PC-9 (cell line): ENCODE results near the gene ADAMTSL5. TPM values are rescaled to one million over a fixed set of nuclear protein-coding genes. Genes with fewer than 3 reads are reported as not detected.

Source experiments
- BruUV-seq: library from RNA; stranded (reverse); fragments of 400-500 nt; replicated peaks from 2 replicates; lab custom pipeline; 2021; lab: Mats Ljungman, UMichigan
- CTCF ChIA-PET: fragments of 300-600 bp; sonication (Branson Sonifier 250); formaldehyde crosslinking; loops from one replicate; lab custom pipeline; 2022; ENCODE audit warnings: antibody characterized with exemption; lab: Charles Lee
- POLR2A ChIA-PET: fragments of 300-600 bp; sonication (Branson Sonifier 250); formaldehyde crosslinking; loops from one replicate; lab custom pipeline; 2022; ENCODE audit warnings: antibody characterized with exemption; ENCODE audit not compliant: unreplicated experiment; lab: Charles Lee
- DNase-seq, 2 experiments: peaks; one replicate each; pipeline versions ENCODE4 v3.0.0 to v3.0.0-alpha.2; 2015 to 2022; ENCODE audit warnings: mixed read lengths in 1 of 2
- H2AFZ ChIP-seq: fragments of 200-600 bp; sonication (generic); 2 replicates; pipeline ENCODE4 v1.8.1; 2017; ENCODE audit warnings: antibody characterized with exemption
- H3F3A ChIP-seq: fragments of 200-600 bp; sonication (generic); 2 replicates; pipeline ENCODE4 v1.8.1; 2017; ENCODE audit warnings: antibody characterized with exemption, mild to moderate bottlenecking, low read depth; ENCODE audit not compliant: insufficient read depth
- H3K27ac ChIP-seq: fragments of 200-600 bp; sonication (generic); 2 replicates; pipeline ENCODE4 v1.6.1; 2016; ENCODE audit warnings: mixed run types
- H3K27me3 ChIP-seq: fragments of 200-600 bp; sonication (generic); 2 replicates; pipeline ENCODE4 v1.6.1; 2016; ENCODE audit warnings: low read depth, mixed run types; ENCODE audit not compliant: insufficient read depth
- H3K36me3 ChIP-seq: fragments of 200-600 bp; sonication (generic); 2 replicates; pipeline ENCODE4 v1.6.1; 2016; ENCODE audit warnings: low read depth, mixed run types
- H3K4me1 ChIP-seq: fragments of 200-600 bp; sonication (generic); replicated peaks from 2 replicates; pipeline ENCODE4 v1.6.1; 2016; ENCODE audit warnings: mixed run types; ENCODE audit not compliant: insufficient read depth
- H3K4me2 ChIP-seq: fragments of 200-600 bp; sonication (generic); 2 replicates; pipeline ENCODE4 v1.6.1; 2017; ENCODE audit warnings: mixed run types
- H3K4me3 ChIP-seq: fragments of 200-600 bp; sonication (generic); 2 replicates; pipeline ENCODE4 v1.6.1; 2016; ENCODE audit warnings: mixed run types
- H3K79me2 ChIP-seq: fragments of 200-600 bp; sonication (generic); 2 replicates; pipeline ENCODE4 v1.6.1; 2017; ENCODE audit warnings: low read depth, mixed run types
- H3K9me2 ChIP-seq: fragments of 200-600 bp; sonication (generic); 2 replicates; pipeline ENCODE4 v1.8.1; 2017; ENCODE audit warnings: mild to moderate bottlenecking; ENCODE audit not compliant: insufficient read depth
- H3K9me3 ChIP-seq: fragments of 200-600 bp; sonication (generic); 2 replicates; pipeline ENCODE4 v1.8.1; 2016; ENCODE audit warnings: low read depth; ENCODE audit not compliant: insufficient read depth
- H4K20me1 ChIP-seq: fragments of 200-600 bp; sonication (generic); 2 replicates; pipeline ENCODE4 v1.8.1; 2017; ENCODE audit not compliant: insufficient read depth
- CTCF ChIP-seq: fragments of 200-600 bp; sonication (generic); conservative IDR thresholded peaks from 2 replicates; pipeline ENCODE4 v1.6.1; 2017; ENCODE audit warnings: mixed run types, antibody characterized with exemption, mild to moderate bottlenecking, moderate library complexity
- EZH2 ChIP-seq: fragments of 200-600 bp; sonication (generic); IDR thresholded peaks from 2 replicates; pipeline ENCODE4 v1.8.0; 2017; ENCODE audit warnings: antibody characterized with exemption, low read depth
- intact Hi-C: fragments of 100-400 bp; cut with micrococcal nuclease; formaldehyde crosslinking; loops from one replicate; pipeline ENCODE4 v1.10.0; 2022; ENCODE audit not compliant: unreplicated experiment
- total RNA-seq: library from RNA; stranded (reverse); gene quantifications from 2 replicates; pipeline ENCODE4 v1.2.3, GENCODE V29; 2021

Gene ADAMTSL5
- total RNA-seq, 1 experiment from 2014 or later, result 13.6 TPM

DNA sequence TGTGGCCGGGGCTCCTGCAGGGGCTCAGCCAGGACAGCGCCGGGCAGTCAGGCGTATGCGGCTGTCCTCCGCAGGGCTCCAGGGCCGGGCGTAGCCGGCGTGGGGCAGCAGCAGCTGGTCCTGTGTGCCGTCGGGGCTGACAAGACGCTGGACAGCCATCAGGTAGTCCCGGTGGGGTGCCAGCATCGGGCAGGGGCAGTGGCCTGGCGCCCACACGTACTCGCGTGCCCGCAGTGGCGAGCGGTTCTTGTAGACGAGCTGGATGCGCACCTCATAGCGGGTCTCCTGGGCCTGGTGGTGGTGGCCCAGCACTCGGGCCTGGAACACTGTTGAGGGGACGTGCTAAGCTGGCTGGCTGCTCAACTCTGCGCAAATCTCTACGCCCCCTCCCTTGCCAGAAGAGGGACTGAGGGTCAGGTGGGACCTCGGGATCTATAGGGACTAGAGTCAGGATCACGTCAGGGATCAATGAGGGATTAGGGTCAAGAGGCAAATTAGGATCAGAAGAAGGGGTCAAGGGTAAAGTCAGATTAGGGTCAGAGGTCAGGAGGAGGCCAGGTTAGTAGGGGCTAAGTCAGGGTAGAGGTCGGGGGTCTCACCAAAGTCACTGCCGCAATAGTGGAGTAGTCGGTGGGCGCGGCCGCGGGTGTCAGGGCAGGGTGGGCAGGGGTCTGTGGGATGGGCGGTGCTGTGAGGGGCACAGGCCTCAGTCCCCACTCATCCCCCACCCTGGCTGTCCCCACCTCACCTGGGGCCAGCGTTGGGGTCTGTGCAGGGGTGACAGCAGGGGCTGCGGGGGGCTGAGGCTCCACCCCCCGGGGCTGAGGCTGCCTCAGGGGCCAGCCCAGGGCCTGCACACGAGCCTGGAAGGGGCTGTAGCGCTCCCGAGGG, 6.6 kb downstream of the ADAMTSL5 start:
- BruUV-seq, result no TSS peak
- Histone ChIP-seq H3F3A (peaks cover 8% of the 10 kb centered on the region), H3K9me3 (no peaks in the 10 kb centered on the region), H4K20me1 (no peaks in the 10 kb centered on the region), H3K4me3 (no peak overlapping the region), H3K4me2 (no peak overlapping the region), H3K4me1 (no peaks in the 10 kb centered on the region), H3K79me2 (no peaks in the 10 kb centered on the region), H3K9me2 (no peaks in the 10 kb centered on the region), H3K27ac (no peak overlapping the region), H2AFZ (no peak overlapping the region), H3K36me3 (no peaks in the 10 kb centered on the region), H3K27me3 (no peaks in the 10 kb centered on the region)
- TF ChIP-seq EZH2, result no peak
- TF ChIP-seq CTCF, result no peak
- intact Hi-C loops, result no loop called here
- ChIA-PET POLR2A (no interaction called here), CTCF (interaction anchor here (0.6 kb wide), 1 partner anchor 73 kb away, joined by 4 read pairs; no protein-coding TSS in a partner anchor)
- no peak for DNase-seq

GRCh38 chr19:1505012-1505411, 7.8 kb downstream of the ADAMTSL5 start:
- BruUV-seq, result no TSS peak
- H3K4me1 ChIP-seq, result no peaks in the 10 kb centered on the region
- H3K36me3 ChIP-seq, result no peaks in the 10 kb centered on the region
- no peak overlapping the region for H2AFZ ChIP-seq
- no peaks in the 10 kb centered on the region for H4K20me1 ChIP-seq
- POLR2A ChIA-PET, result no interaction called here
- CTCF ChIA-PET, result no interaction called here
- H3F3A ChIP-seq, result peaks cover 8% of the 10 kb centered on the region
- H3K27ac ChIP-seq, result no peak overlapping the region
- no peaks in the 10 kb centered on the region for H3K9me3 ChIP-seq
- H3K9me2 ChIP-seq, result no peaks in the 10 kb centered on the region
- no peak overlapping the region for H3K4me2 ChIP-seq
- intact Hi-C loops, result no loop called here
- DNase-seq, result no peak
- H3K27me3 ChIP-seq, result no peaks in the 10 kb centered on the region
- TF ChIP-seq EZH2 (no peak), CTCF (no peak)
- H3K79me2 ChIP-seq, result no peaks in the 10 kb centered on the region
- no peak overlapping the region for H3K4me3 ChIP-seq

DNA sequence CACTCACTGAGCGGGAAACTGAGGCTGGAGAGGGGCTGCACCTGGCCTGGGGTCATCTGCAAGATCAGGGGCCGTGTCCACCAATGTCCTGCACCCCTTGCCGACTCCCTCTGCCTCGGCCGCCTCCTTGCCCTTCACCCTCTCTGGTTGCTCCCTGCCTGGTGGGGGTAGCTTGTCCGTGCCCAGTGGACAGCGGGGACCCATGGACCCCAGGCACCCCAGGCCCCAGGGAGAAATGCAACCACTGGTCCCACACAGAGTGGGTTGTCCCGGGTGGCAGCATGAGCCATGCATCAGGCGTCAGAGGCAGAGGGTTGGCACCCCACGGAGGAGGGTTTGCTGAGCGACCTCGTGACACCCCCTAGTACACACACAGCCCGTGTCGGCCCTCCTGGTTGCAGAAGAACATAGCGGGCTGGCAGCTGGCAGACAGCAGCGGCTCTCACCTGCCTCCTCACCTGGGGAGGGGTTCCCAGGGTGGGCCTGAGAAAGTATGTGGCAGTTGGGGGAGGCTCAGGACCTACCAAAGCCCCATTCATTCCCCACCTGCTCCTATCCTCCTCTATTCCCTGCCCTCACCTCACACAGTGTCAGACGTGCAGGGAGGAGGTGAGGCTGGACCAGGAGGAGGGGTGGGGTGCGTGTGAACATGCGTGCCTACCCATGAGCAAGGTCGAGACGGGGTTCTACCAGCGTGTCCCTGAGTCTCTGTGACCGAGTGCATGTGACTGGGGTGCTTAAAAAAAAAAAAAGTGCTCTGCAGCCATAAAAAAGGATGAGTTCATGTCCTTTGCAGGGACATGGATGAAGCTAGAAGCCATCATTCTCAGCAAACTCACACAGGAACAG, 8.7 kb downstream of the ADAMTSL5 start:
- Histone ChIP-seq H3K4me2 (no peak overlapping the region), H3K79me2 (no peaks in the 10 kb centered on the region), H3K4me3 (no peak overlapping the region), H3K9me2 (no peaks in the 10 kb centered on the region), H4K20me1 (no peaks in the 10 kb centered on the region), H3K27ac (no peak overlapping the region), H3K4me1 (no peaks in the 10 kb centered on the region), H3K9me3 (no peaks in the 10 kb centered on the region), H3K27me3 (no peaks in the 10 kb centered on the region), H3F3A (peaks cover 8% of the 10 kb centered on the region), H3K36me3 (no peaks in the 10 kb centered on the region), H2AFZ (no peak overlapping the region)
- ChIA-PET POLR2A (no interaction called here), CTCF (no interaction called here)
- DNase-seq, result no peak
- intact Hi-C loops, result no loop called here
- TF ChIP-seq EZH2, result no peak
- BruUV-seq, result no TSS peak
